ENCODE data around the gene PCTP.

Gene PCTP

DNA sequence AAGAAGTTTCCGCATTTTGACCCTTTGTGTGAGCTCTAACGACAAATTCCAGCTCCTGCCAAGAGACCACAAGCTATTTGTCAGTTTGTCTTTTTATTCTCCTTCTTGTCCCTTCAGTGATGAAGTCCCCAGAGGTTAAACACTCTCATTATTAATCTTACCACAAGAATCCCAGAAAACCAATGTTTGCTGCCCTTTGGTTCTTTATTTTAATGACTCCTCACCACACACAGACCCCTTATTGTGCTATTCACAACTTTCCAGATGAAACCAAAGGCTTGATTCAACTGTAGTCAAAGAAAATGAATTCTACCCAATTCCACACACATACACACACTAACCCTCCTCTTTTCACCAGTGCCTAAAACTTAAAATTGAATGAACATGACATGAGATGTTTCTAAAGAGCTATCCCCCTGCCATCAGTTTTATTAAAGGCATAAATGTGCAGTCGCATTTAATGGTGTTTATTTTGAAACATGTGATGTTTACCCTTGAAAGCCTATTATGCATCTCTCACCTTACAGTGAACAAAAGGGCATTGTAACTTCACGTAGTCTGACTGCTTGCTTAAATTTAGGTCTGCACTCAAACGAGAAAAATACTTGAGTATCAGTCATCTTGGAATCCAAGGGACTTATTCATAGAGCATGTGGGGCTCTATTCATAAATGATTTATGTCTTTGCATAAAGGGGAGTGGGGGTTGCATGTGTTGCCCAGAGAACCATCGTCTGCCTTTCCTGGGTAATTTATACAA lies 44.1 kb downstream of the PCTP start:
- DNase-seq (ENCODE audit: low read depth): no peak

DNA sequence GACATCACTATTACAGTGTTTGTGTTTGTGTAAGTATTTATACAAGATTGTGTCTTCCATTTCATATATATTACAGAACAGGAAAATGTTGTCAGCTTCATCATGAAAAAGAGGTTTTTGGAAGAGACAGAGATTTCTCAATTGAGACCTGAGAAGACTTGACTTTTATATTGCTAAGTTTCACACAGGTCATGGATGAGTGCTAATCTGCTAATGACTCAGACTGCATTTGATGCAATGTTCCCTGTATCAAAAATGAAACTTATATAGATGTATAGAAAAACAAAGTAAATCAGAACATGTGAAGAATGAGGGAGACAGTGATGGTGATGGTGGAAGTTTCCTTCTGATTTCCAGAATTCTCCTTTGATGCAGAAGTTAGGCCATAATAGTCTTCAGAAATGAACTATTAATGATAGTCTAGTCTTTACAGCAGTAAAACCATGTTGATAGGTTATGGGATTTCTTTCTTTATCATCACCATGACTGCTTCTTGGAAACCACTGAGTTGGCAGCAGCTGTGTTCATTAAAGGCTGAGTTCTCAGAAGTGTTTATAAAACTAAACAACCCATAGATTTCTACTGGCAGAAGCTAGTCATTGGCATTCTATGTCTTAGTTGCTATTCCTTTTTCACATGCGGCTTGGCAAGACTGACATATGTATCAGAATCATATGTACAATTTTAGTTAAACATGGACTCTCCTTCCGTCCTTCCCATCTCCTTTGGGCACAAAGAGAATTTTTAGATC lies 56.1 kb downstream of the PCTP start:
- no peak for DNase-seq (ENCODE audit: low read depth)

- DNase-seq (ENCODE audit: low read depth): no peak
These were observed 60.7 kb downstream of the PCTP start for GRCh38 chr17:55811536-55811935.

GRCh38 chr17:55812323-55812722 lies 61.5 kb downstream of the PCTP start:
- no peak for DNase-seq (ENCODE audit: low read depth)

- DNase-seq (ENCODE audit: low read depth): no peak
These were observed 63.1 kb downstream of the PCTP start for GRCh38 chr17:55813944-55814343.

DNA sequence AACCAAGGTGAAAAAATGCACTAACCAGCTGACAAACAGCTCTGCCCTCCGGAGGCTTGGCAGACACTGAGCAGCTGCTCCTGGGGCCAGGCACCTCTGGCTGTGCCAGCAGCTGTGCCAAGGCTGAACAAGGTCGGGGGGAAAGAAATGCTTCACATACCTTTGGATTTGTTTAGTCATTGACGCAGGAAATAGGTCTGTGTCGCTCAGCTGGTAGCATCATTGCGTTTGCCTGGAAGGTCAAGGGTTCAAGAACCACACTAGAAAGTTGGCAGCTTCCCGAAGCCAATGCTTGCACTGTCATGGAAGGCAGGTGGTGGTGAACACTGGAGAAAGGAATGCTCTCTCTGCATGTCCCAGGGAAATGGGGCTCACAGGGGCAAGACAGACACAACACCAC lies 63.5 kb downstream of the PCTP start:
- no peak for DNase-seq (ENCODE audit: low read depth)

DNA sequence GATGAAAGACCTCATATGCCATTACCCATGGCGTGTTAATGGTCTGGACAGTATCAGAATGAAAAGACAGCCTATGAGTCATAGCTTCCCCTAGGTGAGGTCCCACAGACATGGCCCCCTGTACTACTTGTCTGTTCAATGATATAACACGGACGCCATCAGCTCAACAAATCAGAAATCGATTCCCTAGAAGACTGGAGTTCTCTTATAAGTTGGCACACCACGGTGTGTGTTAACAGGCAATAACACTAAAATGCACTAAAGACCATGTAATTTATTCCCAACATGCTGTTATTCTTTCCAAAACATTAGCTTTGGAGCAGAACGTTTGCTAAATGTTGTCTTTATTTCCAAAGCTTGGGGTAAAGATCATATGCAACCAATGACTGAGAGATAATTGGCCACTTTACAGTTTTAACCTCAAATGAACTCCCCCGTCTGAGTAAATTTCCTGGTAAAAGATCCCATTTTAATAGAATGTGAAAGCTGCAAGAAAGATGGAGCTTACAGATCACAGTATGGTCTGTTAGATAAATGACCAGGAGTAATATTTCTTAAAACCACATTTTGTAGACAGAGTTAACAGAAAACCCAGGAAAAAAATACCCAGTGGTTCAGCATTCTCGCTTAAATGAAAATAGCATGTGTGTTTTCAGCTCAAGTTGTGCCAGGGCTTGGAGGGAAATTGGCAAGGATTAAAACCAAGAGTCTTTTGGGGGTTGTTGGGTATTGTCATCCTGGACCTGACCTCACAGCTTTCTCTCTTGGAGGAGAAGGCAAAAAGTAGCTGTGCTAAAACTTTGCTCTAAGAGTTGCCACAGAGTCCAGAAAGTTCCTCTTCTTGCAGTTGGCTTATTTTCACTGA lies 65.9 kb downstream of the PCTP start:
- DNase-seq (ENCODE audit: low read depth): no peak

DNA sequence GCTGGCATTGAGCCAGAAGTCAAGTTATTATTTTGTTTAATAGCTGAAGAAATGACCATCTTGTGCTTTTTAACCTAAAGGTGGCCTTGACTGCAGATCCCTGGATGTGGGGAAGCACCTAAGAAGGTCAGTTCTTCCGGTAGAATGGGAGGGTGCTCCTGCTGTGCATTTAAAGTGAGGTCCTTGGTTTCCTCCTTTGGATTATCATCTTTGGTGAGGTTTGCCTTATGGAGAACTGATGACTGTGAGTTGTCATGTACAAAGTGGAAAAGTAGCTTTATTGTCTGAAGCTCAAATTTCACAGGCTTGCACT lies 66.5 kb downstream of the PCTP start:
- no peak for DNase-seq (ENCODE audit: low read depth)

GRCh38 chr17:55818026-55818425 lies 67.2 kb downstream of the PCTP start:
- DNase-seq (ENCODE audit: low read depth): no peak

- no peak for DNase-seq (ENCODE audit: low read depth)
These were observed 67.9 kb downstream of the PCTP start for GRCh38 chr17:55818451-55819375.

DNA sequence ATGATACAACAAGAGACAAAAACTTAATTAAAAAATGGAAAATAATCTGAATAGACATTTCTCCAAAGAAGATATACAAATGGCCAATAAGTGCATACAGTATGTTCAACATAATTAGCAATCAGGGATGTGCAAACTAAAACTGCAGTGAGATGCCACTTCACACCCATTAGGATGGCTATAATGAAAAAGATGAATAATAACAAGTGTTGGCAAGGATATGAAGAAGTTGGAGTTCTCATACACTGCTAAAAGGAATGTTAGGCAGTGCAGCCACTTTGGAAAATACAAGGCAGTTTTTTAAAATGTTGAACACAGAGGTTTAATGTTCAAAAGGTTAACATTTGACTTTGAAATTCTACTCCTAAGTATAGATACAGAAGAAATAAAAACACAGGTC lies 69.8 kb downstream of the PCTP start:
- DNase-seq (ENCODE audit: low read depth): no peak

GRCh38 chr17:55822028-55822427 lies 71.2 kb downstream of the PCTP start:
- DNase-seq (ENCODE audit: low read depth): no peak

DNA sequence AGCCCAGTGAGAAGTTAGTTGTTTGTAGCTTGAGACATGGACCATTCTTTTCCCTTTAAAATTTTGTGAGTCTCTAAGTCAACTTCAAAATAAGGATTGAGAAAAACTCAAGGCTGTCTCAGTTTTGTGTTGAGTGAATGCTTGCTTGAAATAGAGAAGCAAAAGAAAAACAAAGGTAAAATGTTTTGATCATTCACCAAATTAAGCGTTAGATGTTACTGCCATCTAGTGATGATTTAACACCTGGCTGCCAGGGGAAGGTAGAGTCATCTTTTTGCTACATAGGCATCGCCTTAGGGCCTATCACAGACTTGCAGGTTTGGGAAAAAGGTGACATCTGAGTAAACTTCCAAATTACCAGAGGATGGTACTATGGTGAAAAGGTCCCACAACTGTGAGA lies 74.4 kb downstream of the PCTP start:
- DNase-seq (ENCODE audit: low read depth): no peak
